Measurements from ENCODE around the gene SMIM38.

Gene SMIM38

DNA sequence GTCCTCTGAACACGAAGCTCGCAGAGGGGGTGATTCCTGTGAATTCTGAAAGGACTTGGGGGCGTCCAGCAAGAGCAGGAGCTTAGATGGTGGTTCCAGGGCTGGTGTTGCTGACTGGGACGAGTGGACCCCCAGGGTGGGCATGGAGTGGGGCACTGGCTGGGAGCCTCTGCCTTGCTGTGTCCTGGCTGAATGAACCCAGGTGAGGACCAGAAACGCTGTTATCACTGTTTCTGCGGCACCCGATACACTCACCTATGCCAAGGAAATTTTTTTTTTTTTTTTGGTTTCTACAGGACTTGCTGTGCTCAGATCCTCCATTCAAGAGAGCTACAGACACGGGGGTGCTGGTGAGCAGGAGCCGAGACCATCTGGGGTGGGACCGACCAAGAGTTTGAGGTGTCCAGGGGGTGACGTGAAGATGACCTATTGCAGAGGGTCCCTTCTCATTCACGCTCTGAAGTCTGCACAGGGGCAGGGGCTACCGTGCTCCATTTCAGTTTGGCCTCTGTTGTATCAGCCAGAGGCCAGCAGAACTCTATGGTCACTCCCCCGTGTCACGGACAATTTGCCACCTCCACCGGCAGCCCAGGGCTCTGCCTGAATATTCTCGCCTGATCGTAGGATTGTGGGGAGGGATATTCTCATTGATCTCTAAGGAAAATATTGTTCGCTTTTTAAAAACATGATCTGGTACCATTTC, 3.6 kb downstream of the SMIM38 start:
- TF ChIP-seq, protein P1, sequence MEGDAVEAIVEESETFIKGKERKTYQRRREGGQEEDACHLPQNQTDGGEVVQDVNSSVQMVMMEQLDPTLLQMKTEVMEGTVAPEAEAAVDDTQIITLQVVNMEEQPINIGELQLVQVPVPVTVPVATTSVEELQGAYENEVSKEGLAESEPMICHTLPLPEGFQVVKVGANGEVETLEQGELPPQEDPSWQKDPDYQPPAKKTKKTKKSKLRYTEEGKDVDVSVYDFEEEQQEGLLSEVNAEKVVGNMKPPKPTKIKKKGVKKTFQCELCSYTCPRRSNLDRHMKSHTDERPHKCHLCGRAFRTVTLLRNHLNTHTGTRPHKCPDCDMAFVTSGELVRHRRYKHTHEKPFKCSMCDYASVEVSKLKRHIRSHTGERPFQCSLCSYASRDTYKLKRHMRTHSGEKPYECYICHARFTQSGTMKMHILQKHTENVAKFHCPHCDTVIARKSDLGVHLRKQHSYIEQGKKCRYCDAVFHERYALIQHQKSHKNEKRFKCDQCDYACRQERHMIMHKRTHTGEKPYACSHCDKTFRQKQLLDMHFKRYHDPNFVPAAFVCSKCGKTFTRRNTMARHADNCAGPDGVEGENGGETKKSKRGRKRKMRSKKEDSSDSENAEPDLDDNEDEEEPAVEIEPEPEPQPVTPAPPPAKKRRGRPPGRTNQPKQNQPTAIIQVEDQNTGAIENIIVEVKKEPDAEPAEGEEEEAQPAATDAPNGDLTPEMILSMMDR (IDR thresholded peaks at IDR 0.05): no peak

DNA sequence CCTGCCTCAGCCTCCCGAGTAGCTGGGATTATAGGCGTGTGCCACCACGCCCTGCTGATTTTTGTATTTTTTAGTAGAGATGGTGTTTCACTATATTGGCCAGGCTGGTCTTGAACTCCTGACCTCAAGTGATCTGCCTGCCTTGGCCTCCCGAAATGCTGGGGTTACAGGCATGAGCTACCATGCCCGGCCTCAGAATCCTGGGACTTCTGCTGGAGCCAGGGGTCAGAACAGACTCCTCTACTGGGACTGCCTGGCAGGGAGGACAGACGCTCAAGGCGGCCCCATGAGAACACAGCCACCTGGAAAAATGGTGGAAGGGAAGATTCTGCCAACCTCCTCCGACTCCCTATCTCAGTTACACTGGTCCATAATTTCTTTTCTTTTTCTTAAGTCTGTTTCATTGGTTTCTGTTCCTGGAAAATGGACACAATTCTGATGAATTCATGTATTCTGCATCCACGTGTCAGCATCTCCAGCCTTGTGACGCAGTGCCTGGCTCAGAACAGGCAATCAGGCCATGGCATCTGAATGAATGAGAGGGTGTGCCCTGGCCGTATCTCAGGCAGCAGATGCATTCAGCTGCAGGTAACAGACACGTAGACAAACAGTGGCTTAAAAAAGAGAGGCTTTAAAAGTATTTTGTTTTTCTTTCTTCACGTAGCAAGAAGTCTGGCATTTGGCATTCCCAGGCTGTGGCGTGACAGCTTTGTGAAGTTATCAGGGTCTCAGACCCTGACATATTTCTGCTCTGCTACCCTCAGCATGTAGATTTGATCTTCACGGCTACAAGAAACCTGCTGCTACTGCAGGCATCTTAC, 4.8 kb downstream of the SMIM38 start:
- TF ChIP-seq, protein P1 (IDR thresholded peaks at IDR 0.05): no peak

DNA sequence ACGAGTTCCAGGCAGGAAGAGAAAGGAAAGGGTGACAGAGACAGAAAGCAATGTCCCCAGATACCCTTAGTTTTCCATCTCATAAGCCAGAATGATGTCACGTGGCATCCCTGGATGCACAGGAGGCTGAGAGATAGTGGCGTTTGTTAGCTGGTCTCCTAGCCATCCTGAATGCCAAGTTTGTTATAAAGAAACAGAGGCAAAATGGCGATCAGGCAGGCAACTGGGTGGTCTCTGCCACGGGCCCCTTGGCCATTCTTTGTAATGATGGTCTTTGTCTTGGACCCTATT, 5.3 kb downstream of the SMIM38 start:
- TF ChIP-seq, protein P1 (IDR thresholded peaks at IDR 0.05): no peak

DNA sequence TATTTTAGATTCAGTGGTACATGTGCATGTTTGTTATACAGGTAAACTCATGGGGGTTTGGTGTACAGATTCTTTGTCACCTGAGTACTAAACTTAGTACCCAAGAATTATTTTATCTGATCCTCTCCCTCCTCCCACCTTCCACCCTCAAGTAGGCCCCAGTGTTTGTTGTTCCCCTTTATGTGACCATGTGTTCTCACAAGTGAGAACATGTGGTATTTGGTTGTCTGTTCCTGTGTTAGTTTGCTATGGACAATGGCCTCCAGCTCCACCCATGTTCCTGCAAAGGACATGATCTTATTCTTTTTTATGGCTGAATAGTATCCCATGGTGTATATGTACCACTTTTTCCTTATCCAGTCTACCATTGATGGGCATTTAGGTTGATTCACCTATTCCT, 6.8 kb downstream of the SMIM38 start:
- TF ChIP-seq, protein P1 (IDR thresholded peaks at IDR 0.05): no peak

DNA sequence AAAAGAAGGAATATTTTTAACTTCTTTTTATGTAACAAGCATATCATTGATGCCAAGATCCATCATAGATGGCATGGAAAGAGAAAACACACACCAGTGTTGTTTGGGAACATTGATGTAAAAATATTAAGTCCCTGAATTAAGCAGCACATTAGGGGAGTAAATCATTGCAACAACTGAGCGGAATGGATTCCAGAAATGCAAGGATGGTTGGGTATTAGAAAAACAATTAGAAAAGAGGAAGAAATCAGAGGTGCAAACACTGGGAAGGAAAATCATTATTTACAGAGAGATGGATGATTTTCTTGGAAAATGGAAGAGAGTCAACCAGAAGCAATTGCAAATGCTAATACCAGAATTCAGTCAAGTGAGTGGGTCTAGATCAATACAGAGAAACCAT, 8.1 kb downstream of the SMIM38 start:
- TF ChIP-seq, protein P1 (IDR thresholded peaks at IDR 0.05): no peak

DNA sequence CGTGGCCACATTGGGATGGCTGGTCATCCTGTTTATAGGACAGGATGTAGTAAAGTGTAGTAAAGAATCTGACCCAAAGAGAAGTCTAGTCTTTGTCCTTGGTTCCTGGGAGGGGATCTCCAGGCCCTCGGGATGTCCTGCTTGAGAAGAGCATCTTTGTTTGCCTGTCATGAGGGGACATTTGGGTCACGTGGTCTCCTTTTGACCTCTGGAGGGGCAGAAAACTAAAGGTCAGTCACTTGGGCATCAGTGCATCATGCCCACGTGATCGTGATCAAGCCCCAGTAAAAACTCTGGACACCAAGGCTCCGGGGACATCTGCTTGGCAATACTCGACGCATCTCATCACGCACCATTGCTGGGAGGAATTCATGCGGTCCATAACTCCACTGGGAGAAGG, 9.1 kb downstream of the SMIM38 start:
- TF ChIP-seq, protein P1 (IDR thresholded peaks at IDR 0.05): no peak

DNA sequence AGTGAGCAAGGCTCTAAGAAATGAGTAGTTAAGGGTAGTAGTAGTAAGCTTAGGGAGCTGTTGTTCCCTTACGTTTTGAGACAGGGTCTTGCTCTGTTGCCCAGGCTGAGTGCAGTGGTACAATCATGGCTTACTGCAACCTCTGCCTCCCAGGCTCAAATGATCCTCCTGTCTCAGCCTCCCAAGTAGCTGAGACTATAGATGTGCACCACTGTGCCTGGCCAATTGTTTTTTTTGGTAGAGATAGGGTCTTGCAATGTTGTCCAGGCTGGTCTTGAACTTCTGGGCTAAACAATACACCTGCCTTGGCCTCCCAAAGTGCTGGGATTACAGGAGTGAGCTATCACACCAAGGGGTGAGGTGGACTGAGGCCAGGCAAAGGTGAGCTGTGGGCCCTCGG, 10.0 kb downstream of the SMIM38 start:
- TF ChIP-seq, protein P1 (IDR thresholded peaks at IDR 0.05): no peak

Data from LNCAP (cell line).